Astrocyte of the hippocampus (primary cell): Measurements from ENCODE around the gene ABCB10.
"Not testable (repeated sequence)": the region's sequence is repeated elsewhere in the genome, so short reads cannot be mapped to it uniquely, and the experiment has no call there.

Experiments used
- DNase-seq: peaks from one replicate; pipeline ENCODE4 v3.0.0; 2011; ENCODE audit warnings: low read depth, low spot score

Gene ABCB10

GRCh38 chr1:229572286-229572685, 13.8 kb upstream of the ABCB10 start:
- no peak for DNase-seq

GRCh38 chr1:229570891-229571516, 12.5 kb upstream of the ABCB10 start:
- DNase-seq = no peak

GRCh38 chr1:229570305-229570704, 11.8 kb upstream of the ABCB10 start:
- DNase-seq = no peak

GRCh38 chr1:229567109-229567868, 8.8 kb upstream of the ABCB10 start:
- no peak for DNase-seq

- DNase-seq = no peak
These were observed 5.2 kb upstream of the ABCB10 start for GRCh38 chr1:229563701-229564100.

GRCh38 chr1:229563241-229563640, 4.7 kb upstream of the ABCB10 start:
- no peak for DNase-seq

- DNase-seq = no peak
These were observed 4.2 kb upstream of the ABCB10 start for GRCh38 chr1:229562686-229563085.

- no peak for DNase-seq
These were observed 2.6 kb upstream of the ABCB10 start for GRCh38 chr1:229561141-229561540.

- not testable (repeated sequence) for DNase-seq
These were observed 1.6 kb upstream of the ABCB10 start for GRCh38 chr1:229560124-229560523.

GRCh38 chr1:229559336-229559801, 862 bp upstream of the ABCB10 start:
- DNase-seq = not testable (repeated sequence)

- DNase-seq = peak; percentile 75
These were observed 543 bp downstream of the ABCB10 start for GRCh38 chr1:229557913-229558414.

- DNase-seq = no peak
These were observed 1.2 kb downstream of the ABCB10 start for GRCh38 chr1:229557200-229557850.

GRCh38 chr1:229554886-229555621, 3.5 kb downstream of the ABCB10 start:
- no peak for DNase-seq

GRCh38 chr1:229553621-229554130, 4.8 kb downstream of the ABCB10 start:
- DNase-seq = no peak

- no peak for DNase-seq
These were observed 5.8 kb downstream of the ABCB10 start for GRCh38 chr1:229552732-229553131.

- DNase-seq = no peak
These were observed 7.5 kb downstream of the ABCB10 start for GRCh38 chr1:229550812-229551567.

GRCh38 chr1:229547542-229547941, 11.0 kb downstream of the ABCB10 start:
- DNase-seq = no peak

GRCh38 chr1:229544587-229544986, 13.9 kb downstream of the ABCB10 start:
- DNase-seq = no peak

GRCh38 chr1:229539863-229540506, 18.5 kb downstream of the ABCB10 start:
- no peak for DNase-seq

GRCh38 chr1:229538945-229539344, 19.6 kb downstream of the ABCB10 start:
- no peak for DNase-seq
